SHP77 (cell line): ENCODE results near the gene OLIG1.

Source experiments
- DNase-seq, 2 experiments: peaks; one replicate each; lab custom pipeline; 2025; lab: John Stamatoyannopoulos, UW

Gene OLIG1

GRCh38 chr21:33031152-33031911 lies 38.6 kb upstream of the OLIG1 start:
- DNase-seq = no peak

GRCh38 chr21:33032434-33033047 lies 37.4 kb upstream of the OLIG1 start:
- no peak for DNase-seq

GRCh38 chr21:33033094-33033951 lies 36.6 kb upstream of the OLIG1 start:
- no peak for DNase-seq

GRCh38 chr21:33033961-33034413 lies 36.0 kb upstream of the OLIG1 start:
- no peak for DNase-seq

- DNase-seq = no peak
Observed at GRCh38 chr21:33035147-33035546, 34.8 kb upstream of the OLIG1 start.

- DNase-seq = no peak
Observed at GRCh38 chr21:33036430-33037162, 33.3 kb upstream of the OLIG1 start.

GRCh38 chr21:33037501-33037900 lies 32.4 kb upstream of the OLIG1 start:
- DNase-seq = no peak

- no peak for DNase-seq
Observed at GRCh38 chr21:33039536-33039935, 30.4 kb upstream of the OLIG1 start.

GRCh38 chr21:33040215-33040614 lies 29.7 kb upstream of the OLIG1 start:
- DNase-seq = no peak

GRCh38 chr21:33041981-33042380 lies 28.0 kb upstream of the OLIG1 start:
- no peak for DNase-seq

- no peak for DNase-seq
Observed at GRCh38 chr21:33042812-33043211, 27.1 kb upstream of the OLIG1 start.

- DNase-seq = no peak
Observed at GRCh38 chr21:33046455-33046854, 23.5 kb upstream of the OLIG1 start.

- DNase-seq = no peak
Observed at GRCh38 chr21:33047231-33047630, 22.7 kb upstream of the OLIG1 start.

- DNase-seq = no peak
Observed at GRCh38 chr21:33051925-33052324, 18.0 kb upstream of the OLIG1 start.

GRCh38 chr21:33053951-33054350 lies 16.0 kb upstream of the OLIG1 start:
- DNase-seq = no peak

- DNase-seq = no peak
Observed at GRCh38 chr21:33055991-33056390, 13.9 kb upstream of the OLIG1 start.

GRCh38 chr21:33057385-33057940 lies 12.5 kb upstream of the OLIG1 start:
- no peak for DNase-seq

GRCh38 chr21:33058527-33058926 lies 11.4 kb upstream of the OLIG1 start:
- no peak for DNase-seq

GRCh38 chr21:33058957-33059356 lies 11.0 kb upstream of the OLIG1 start:
- DNase-seq = no peak

- no peak for DNase-seq
Observed at GRCh38 chr21:33059380-33059841, 10.5 kb upstream of the OLIG1 start.

- no peak for DNase-seq
Observed at GRCh38 chr21:33061233-33061632, 8.7 kb upstream of the OLIG1 start.
